Measurements from ENCODE around the gene CELF4. TPM values are rescaled to one million over a fixed set of nuclear protein-coding genes. Genes with fewer than 3 reads are reported as not detected.

The CELF4 gene
- total and polyA plus RNA-seq, 2 of the 4 experiments (the other 2 are of a cell fraction) = not detected

DNA sequence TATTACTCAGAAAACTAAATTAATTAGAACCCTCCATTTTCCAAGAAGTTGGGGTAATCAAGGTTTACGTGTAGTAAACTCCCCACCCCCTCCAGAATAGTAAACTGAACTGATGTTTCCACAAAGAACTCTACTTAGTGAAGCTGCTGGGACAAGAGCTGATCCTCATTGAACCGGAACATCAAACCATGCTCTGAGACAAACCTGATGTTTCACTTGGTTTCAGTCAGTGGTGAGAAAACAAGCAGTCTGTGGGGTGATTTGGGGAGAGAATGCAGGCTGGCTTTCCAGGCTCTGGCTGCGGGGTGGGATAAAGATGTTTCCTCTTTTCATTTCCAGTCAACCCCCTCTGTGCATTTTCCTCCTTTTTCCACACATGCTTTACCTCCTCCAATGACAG is 38.2 kb downstream of the CELF4 start:
- TF ChIP-seq BHLHE40 (IDR thresholded peaks at IDR 0.05; ENCODE audit: low read depth, low read length) = no peak
- no peak for TF ChIP-seq FOS (IDR thresholded peaks at IDR 0.05; ENCODE audit: low read depth, low read length)
- TF ChIP-seq POLR2A (IDR thresholded peaks at IDR 0.05; ENCODE audit: low read depth, low read length) = no peak
- no peak for TF ChIP-seq MXI1 (IDR thresholded peaks at IDR 0.05; ENCODE audit: borderline replicate concordance, low read depth, low read length)
- no peak for TF ChIP-seq USF2 (IDR thresholded peaks at IDR 0.05; ENCODE audit: low read depth, low read length)
- no peak for TF ChIP-seq MAZ (IDR thresholded peaks at IDR 0.05; ENCODE audit: borderline replicate concordance, low read depth, low read length)
- TF ChIP-seq, protein P1, sequence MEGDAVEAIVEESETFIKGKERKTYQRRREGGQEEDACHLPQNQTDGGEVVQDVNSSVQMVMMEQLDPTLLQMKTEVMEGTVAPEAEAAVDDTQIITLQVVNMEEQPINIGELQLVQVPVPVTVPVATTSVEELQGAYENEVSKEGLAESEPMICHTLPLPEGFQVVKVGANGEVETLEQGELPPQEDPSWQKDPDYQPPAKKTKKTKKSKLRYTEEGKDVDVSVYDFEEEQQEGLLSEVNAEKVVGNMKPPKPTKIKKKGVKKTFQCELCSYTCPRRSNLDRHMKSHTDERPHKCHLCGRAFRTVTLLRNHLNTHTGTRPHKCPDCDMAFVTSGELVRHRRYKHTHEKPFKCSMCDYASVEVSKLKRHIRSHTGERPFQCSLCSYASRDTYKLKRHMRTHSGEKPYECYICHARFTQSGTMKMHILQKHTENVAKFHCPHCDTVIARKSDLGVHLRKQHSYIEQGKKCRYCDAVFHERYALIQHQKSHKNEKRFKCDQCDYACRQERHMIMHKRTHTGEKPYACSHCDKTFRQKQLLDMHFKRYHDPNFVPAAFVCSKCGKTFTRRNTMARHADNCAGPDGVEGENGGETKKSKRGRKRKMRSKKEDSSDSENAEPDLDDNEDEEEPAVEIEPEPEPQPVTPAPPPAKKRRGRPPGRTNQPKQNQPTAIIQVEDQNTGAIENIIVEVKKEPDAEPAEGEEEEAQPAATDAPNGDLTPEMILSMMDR (conservative IDR thresholded peaks at IDR 0.05; ENCODE audit: low read depth, low read length) = no peak
- no peak for TF ChIP-seq MAFK (IDR thresholded peaks at IDR 0.05; ENCODE audit: low read depth, low read length)
- no peak for TF ChIP-seq SMC3 (IDR thresholded peaks at IDR 0.05; ENCODE audit: low read depth, low read length)
- TF ChIP-seq CEBPB (IDR thresholded peaks at IDR 0.05; ENCODE audit: low read depth, low read length) = no peak
- TF ChIP-seq, protein P2, sequence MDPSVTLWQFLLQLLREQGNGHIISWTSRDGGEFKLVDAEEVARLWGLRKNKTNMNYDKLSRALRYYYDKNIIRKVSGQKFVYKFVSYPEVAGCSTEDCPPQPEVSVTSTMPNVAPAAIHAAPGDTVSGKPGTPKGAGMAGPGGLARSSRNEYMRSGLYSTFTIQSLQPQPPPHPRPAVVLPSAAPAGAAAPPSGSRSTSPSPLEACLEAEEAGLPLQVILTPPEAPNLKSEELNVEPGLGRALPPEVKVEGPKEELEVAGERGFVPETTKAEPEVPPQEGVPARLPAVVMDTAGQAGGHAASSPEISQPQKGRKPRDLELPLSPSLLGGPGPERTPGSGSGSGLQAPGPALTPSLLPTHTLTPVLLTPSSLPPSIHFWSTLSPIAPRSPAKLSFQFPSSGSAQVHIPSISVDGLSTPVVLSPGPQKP (IDR thresholded peaks at IDR 0.05; ENCODE audit: borderline replicate concordance, low read depth, low read length) = no peak
- TF ChIP-seq RAD21 (IDR thresholded peaks at IDR 0.05; ENCODE audit: low read length) = no peak
- TF ChIP-seq CHD1 (IDR thresholded peaks at IDR 0.05; ENCODE audit: low read depth, low read length) = no peak
- TF ChIP-seq RCOR1 (IDR thresholded peaks at IDR 0.05; ENCODE audit: insufficient replicate concordance, low read length) = no peak
- TF ChIP-seq RFX5 (IDR thresholded peaks at IDR 0.05; ENCODE audit: low read depth, low read length) = no peak
- no peak overlapping the region for H3K4ac ChIP-seq (ENCODE audit: low read depth, low read length)
- no peak overlapping the region for H2AFZ ChIP-seq (replicated peaks; ENCODE audit: low read length, poor library complexity)
- no peaks in the 10 kb centered on the region for H3K4me1 ChIP-seq (ENCODE audit: control insufficient read depth, insufficient read depth, low read length)
- H2BK5ac ChIP-seq (ENCODE audit: low read depth, low read length, poor library complexity, severe bottlenecking) = no peak overlapping the region
- H4K8ac ChIP-seq (ENCODE audit: low read depth in 2 of 2, low read length in 2 of 2) = no peak overlapping the region
- POLR2A ChIA-PET (ENCODE audit: unreplicated experiment) = no interaction called here
- H2AK9ac ChIP-seq (replicated peaks; ENCODE audit: low read depth, low read length, poor library complexity) = no peak overlapping the region
- H3K27me3 ChIP-seq (ENCODE audit: control insufficient read depth, insufficient read depth, low read length) = peaks cover 26% of the 10 kb centered on the region
- intact Hi-C loops (cut with micrococcal nuclease) (no loop called here), in situ Hi-C loops (cut with MboI; ENCODE audit: low sequenced_read_pairs) (no loop called here), dilution Hi-C loops (cut with HindIII; ENCODE audit: low sequenced_read_pairs, unreplicated experiment) (no loop called here)
- H3K4me3 ChIP-seq (ENCODE audit: insufficient read depth, low read depth, low read length) = no peak overlapping the region
- CTCF ChIA-PET = no interaction called here
- no peaks in the 10 kb centered on the region for H3K9me1 ChIP-seq (ENCODE audit: insufficient read depth, low read length)
- BruUV-seq (replicated peaks) = no TSS peak
- H3K27ac ChIP-seq (ENCODE audit: insufficient read depth, low read length) = no peak overlapping the region
- no peak overlapping the region for H3K23ac ChIP-seq (ENCODE audit: low read depth, low read length)
- no peak overlapping the region for H2BK120ac ChIP-seq (ENCODE audit: low read depth, low read length)
- no peak overlapping the region for H4K91ac ChIP-seq (ENCODE audit: insufficient read depth, low read depth, low read length)
- no peak overlapping the region for H3K18ac ChIP-seq (ENCODE audit: low read depth, low read length)
- no peak overlapping the region for H4K5ac ChIP-seq (ENCODE audit: low read depth, low read length)
- H3K36me3 ChIP-seq (ENCODE audit: control insufficient read depth, insufficient read depth, low read length) = no peaks in the 10 kb centered on the region
- H3K79me1 ChIP-seq (ENCODE audit: low read depth in 1 of 2, low read length in 2 of 2) = no peaks in the 10 kb centered on the region
- H3K14ac ChIP-seq (replicated peaks; ENCODE audit: low read depth, low read length) = no peak overlapping the region
- no CpG with 5 or more reads among the region's 3 CpGs for WGBS, 2 experiments (ENCODE audit: extremely low coverage in 2 of 2, insufficient read length in 1 of 2)
- no peak overlapping the region for H2BK15ac ChIP-seq (ENCODE audit: low read depth, low read length)
- ATAC-seq (ENCODE audit: low read depth) (no peak), DNase-seq (no peak)
- no peak overlapping the region for H3K56ac ChIP-seq (ENCODE audit: extremely low read depth, insufficient read depth, low read length)
- H3K9me3 ChIP-seq (ENCODE audit: control insufficient read depth, insufficient read depth, low read length) = no peaks in the 10 kb centered on the region
- H2BK20ac ChIP-seq (ENCODE audit: low read depth, low read length) = no peak overlapping the region
- no peak overlapping the region for H3K9ac ChIP-seq (ENCODE audit: low read depth, low read length)
- no peaks in the 10 kb centered on the region for H4K20me1 ChIP-seq (ENCODE audit: insufficient read depth, low read length)
- no peak overlapping the region for H3K4me2 ChIP-seq (ENCODE audit: low read depth, low read length)
- H2AK5ac ChIP-seq (ENCODE audit: low read depth, low read length) = no peak overlapping the region
